HEK293 (cell line): ENCODE results near the gene CLCNKA.

Experiments used
- CTCF ChIA-PET: fragments of 350-600 bp; formaldehyde crosslinking; extraction: SDS; loops from one replicate; lab custom pipeline; 2021; ENCODE audit warnings: antibody characterized with exemption; lab: Yijun Ruan, JAX
- POLR2A ChIA-PET: fragments of 300-600 bp; formaldehyde crosslinking; extraction: SDS; loops from one replicate; lab custom pipeline; 2020; ENCODE audit warnings: antibody characterized with exemption, inconsistent platforms; lab: Yijun Ruan, JAX
- H3K27ac ChIP-seq: fragments of 200-500 bp; sonication (Bioruptor generic); 2 replicates; pipeline ENCODE4 v1.5.1; 2014; ENCODE audit warnings: low read depth, low read length, control low read depth, inconsistent platforms; ENCODE audit errors: extremely low read depth
- H3K36me3 ChIP-seq, 2 experiments: fragments of 200-500 bp in 1 of 2; sonication (Bioruptor generic) in 1 of 2; 1 replicate in 1 of 2; 2 replicates in 1 of 2; pipeline ENCODE4 v1.5.1; 2014 to 2017; ENCODE audit warnings: inconsistent platforms in 2 of 2, low read length in 2 of 2; ENCODE audit not compliant: control insufficient read depth in 2 of 2, insufficient read depth in 1 of 2
- H3K4me1 ChIP-seq: fragments of 200-500 bp; sonication (Bioruptor generic); 2 replicates; pipeline ENCODE4 v1.5.1; 2014; ENCODE audit warnings: mild to moderate bottlenecking, low read length, inconsistent platforms; ENCODE audit not compliant: control insufficient read depth, insufficient read depth
- H3K4me3 ChIP-seq: 2 replicates; pipeline ENCODE4 v1.5.1; 2011; ENCODE audit warnings: low read depth, mild to moderate bottlenecking, control low read depth, low read length, moderate library complexity
- H3K9me3 ChIP-seq: fragments of 200-500 bp; sonication (Bioruptor generic); 2 replicates; pipeline ENCODE4 v1.5.1; 2014; ENCODE audit warnings: low read depth, low read length, inconsistent platforms; ENCODE audit not compliant: control insufficient read depth, insufficient read depth
- GLIS2 ChIP-seq: fragments of 450-650 bp; formaldehyde crosslinking; IDR thresholded peaks from 2 replicates; pipeline ENCODE4 v1.5.1; 2016; ENCODE audit warnings: missing biosample characterization, missing genetic modification characterization
- HOXD13 ChIP-seq: sonication (generic); formaldehyde crosslinking; IDR thresholded peaks from 2 replicates; pipeline ENCODE4 v1.8.0; 2022; ENCODE audit warnings: missing genetic modification reagents, borderline replicate concordance
- MEIS1 ChIP-seq: sonication (generic); formaldehyde crosslinking; IDR thresholded peaks from 2 replicates; pipeline ENCODE4 v1.8.1; 2022; ENCODE audit warnings: missing genetic modification reagents, mild to moderate bottlenecking, borderline replicate concordance
- OVOL3 ChIP-seq: fragments of 450-650 bp; formaldehyde crosslinking; IDR thresholded peaks from 2 replicates; pipeline ENCODE4 v1.5.1; 2016; ENCODE audit warnings: missing biosample characterization, missing genetic modification characterization
- REPIN1 ChIP-seq: fragments of 450-650 bp; formaldehyde crosslinking; IDR thresholded peaks from 2 replicates; pipeline ENCODE4 v1.5.1; 2017; ENCODE audit warnings: missing biosample characterization, missing genetic modification characterization, low read depth
- SP3 ChIP-seq: fragments of 450-650 bp; formaldehyde crosslinking; IDR thresholded peaks from 2 replicates; pipeline ENCODE4 v1.5.1; 2016; ENCODE audit warnings: missing biosample characterization, missing genetic modification characterization
- ZEB2 ChIP-seq: fragments of 450-650 bp; formaldehyde crosslinking; IDR thresholded peaks from 2 replicates; pipeline ENCODE4 v1.5.1; 2016; ENCODE audit warnings: missing biosample characterization, missing genetic modification characterization
- ZFP37 ChIP-seq: fragments of 450-650 bp; formaldehyde crosslinking; IDR thresholded peaks from 2 replicates; pipeline ENCODE4 v1.5.1; 2016; ENCODE audit warnings: missing biosample characterization, missing genetic modification characterization
- ZNF140 ChIP-seq: fragments of 450-650 bp; formaldehyde crosslinking; IDR thresholded peaks from 2 replicates; pipeline ENCODE4 v1.5.1; 2016; ENCODE audit warnings: missing biosample characterization, missing genetic modification characterization
- ZNF155 ChIP-seq: fragments of 450-650 bp; formaldehyde crosslinking; IDR thresholded peaks from 2 replicates; pipeline ENCODE4 v1.5.1; 2016; ENCODE audit warnings: missing biosample characterization, missing genetic modification characterization
- ZNF202 ChIP-seq: fragments of 450-650 bp; formaldehyde crosslinking; IDR thresholded peaks from 2 replicates; pipeline ENCODE4 v1.5.1; 2016; ENCODE audit warnings: missing biosample characterization, missing genetic modification characterization, borderline replicate concordance
- ZNF221 ChIP-seq: fragments of 450-650 bp; formaldehyde crosslinking; IDR thresholded peaks from 2 replicates; pipeline ENCODE4 v1.5.1; 2017; ENCODE audit warnings: missing biosample characterization, missing genetic modification characterization, borderline replicate concordance
- ZNF266 ChIP-seq: fragments of 450-650 bp; formaldehyde crosslinking; IDR thresholded peaks from 2 replicates; pipeline ENCODE4 v1.5.1; 2016; ENCODE audit warnings: missing biosample characterization, missing genetic modification characterization, low read depth
- ZNF37A ChIP-seq: fragments of 450-650 bp; IDR thresholded peaks from 2 replicates; pipeline ENCODE4 v1.5.1; 2018; ENCODE audit warnings: missing biosample characterization, missing genetic modification characterization
- ZNF518A ChIP-seq: fragments of 450-650 bp; formaldehyde crosslinking; conservative IDR thresholded peaks from 2 replicates; pipeline ENCODE4 v1.5.1; 2016; ENCODE audit warnings: low read depth, missing biosample characterization, missing genetic modification characterization
- ZNF530 ChIP-seq: fragments of 450-650 bp; formaldehyde crosslinking; IDR thresholded peaks from 2 replicates; pipeline ENCODE4 v1.5.1; 2016; ENCODE audit warnings: low read depth, missing biosample characterization, missing genetic modification characterization
- ZNF571 ChIP-seq: fragments of 450-650 bp; formaldehyde crosslinking; IDR thresholded peaks from 2 replicates; pipeline ENCODE4 v1.5.0; 2017; ENCODE audit warnings: missing biosample characterization, missing genetic modification characterization
- ZNF585B ChIP-seq: fragments of 450-650 bp; formaldehyde crosslinking; IDR thresholded peaks from 2 replicates; pipeline ENCODE4 v1.5.1; 2016; ENCODE audit warnings: missing biosample characterization, missing genetic modification characterization
- ZNF610 ChIP-seq: fragments of 450-650 bp; formaldehyde crosslinking; IDR thresholded peaks from 2 replicates; pipeline ENCODE4 v1.5.1; 2016; ENCODE audit warnings: missing biosample characterization, missing genetic modification characterization, borderline replicate concordance
- ZSCAN30 ChIP-seq: fragments of 450-650 bp; IDR thresholded peaks from 2 replicates; pipeline ENCODE4 v1.5.1; 2018; ENCODE audit warnings: missing biosample characterization, mild to moderate bottlenecking, missing genetic modification characterization, moderate library complexity
- TF ChIP-seq, protein P1 (sequence below): fragments of 450-650 bp; formaldehyde crosslinking; IDR thresholded peaks from 2 replicates; pipeline ENCODE4 v1.5.1; 2016; ENCODE audit warnings: missing biosample characterization, missing genetic modification characterization
- TF ChIP-seq, protein P2 (sequence below): fragments of 450-650 bp; formaldehyde crosslinking; IDR thresholded peaks from 2 replicates; pipeline ENCODE4 v1.5.1; 2016; ENCODE audit warnings: missing biosample characterization, missing genetic modification characterization

Gene CLCNKA

DNA sequence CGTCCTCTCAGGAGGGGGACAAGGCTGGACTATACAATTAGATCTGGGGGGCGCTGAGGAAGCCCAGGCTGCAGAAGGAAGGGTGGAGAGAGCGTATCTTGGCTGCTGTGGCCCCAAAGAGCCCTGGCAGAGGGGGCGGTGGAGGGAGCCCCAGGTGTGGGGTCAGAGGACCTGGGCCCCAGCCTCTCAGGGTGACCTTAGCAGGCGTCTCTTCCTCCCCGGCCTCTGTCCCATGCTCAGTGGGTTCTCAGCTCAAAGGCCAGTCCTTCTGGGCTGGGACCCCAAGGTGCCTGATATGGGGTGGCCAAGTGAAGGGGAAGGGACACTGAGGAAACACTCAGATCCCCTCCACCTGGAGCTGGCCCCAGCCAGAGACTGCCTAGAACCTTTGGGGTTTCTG, 49.8 kb downstream of the CLCNKA start:
- CTCF ChIA-PET: interaction anchor here (0.5 to 5.3 kb wide), 4 partner anchors 11 to 297 kb away, joined by 3 to 40 read pairs (median 3); no protein-coding TSS in a partner anchor
- no peaks in the 10 kb centered on the region for H3K4me1 ChIP-seq
- no peaks in the 10 kb centered on the region for H3K9me3 ChIP-seq
- no peak overlapping the region for H3K27ac ChIP-seq
- H3K4me3 ChIP-seq: no peak overlapping the region
- no peak for TF ChIP-seq OVOL3 (tag by site-specific recombination)
- TF ChIP-seq ZNF518A (tag by site-specific recombination): no peak
- TF ChIP-seq ZNF585B (tag by site-specific recombination): no peak
- TF ChIP-seq ZNF571 (tag by site-specific recombination): no peak
- no peak for TF ChIP-seq HOXD13 (CRISPR knock-in tag)
- TF ChIP-seq ZNF37A: no peak
- TF ChIP-seq, protein P1, sequence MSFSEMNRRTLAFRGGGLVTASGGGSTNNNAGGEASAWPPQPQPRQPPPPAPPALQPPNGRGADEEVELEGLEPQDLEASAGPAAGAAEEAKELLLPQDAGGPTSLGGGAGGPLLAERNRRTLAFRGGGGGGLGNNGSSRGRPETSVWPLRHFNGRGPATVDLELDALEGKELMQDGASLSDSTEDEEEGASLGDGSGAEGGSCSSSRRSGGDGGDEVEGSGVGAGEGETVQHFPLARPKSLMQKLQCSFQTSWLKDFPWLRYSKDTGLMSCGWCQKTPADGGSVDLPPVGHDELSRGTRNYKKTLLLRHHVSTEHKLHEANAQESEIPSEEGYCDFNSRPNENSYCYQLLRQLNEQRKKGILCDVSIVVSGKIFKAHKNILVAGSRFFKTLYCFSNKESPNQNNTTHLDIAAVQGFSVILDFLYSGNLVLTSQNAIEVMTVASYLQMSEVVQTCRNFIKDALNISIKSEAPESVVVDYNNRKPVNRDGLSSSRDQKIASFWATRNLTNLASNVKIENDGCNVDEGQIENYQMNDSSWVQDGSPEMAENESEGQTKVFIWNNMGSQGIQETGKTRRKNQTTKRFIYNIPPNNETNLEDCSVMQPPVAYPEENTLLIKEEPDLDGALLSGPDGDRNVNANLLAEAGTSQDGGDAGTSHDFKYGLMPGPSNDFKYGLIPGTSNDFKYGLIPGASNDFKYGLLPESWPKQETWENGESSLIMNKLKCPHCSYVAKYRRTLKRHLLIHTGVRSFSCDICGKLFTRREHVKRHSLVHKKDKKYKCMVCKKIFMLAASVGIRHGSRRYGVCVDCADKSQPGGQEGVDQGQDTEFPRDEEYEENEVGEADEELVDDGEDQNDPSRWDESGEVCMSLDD (tag by site-specific recombination): no peak
- no peak for TF ChIP-seq GLIS2 (tag by site-specific recombination)
- no peak for TF ChIP-seq ZEB2 (tag by site-specific recombination)
- TF ChIP-seq ZNF140 (tag by site-specific recombination): no peak
- TF ChIP-seq ZNF202 (tag by site-specific recombination): no peak
- TF ChIP-seq ZNF530 (tag by site-specific recombination): no peak
- H3K36me3 ChIP-seq: no peaks in the 10 kb centered on the region
- POLR2A ChIA-PET: no interaction called here

- Histone ChIP-seq H3K9me3 (no peaks in the 10 kb centered on the region), H3K4me3 (no peak overlapping the region), H3K27ac (no peak overlapping the region), H3K36me3 (no peaks in the 10 kb centered on the region), H3K4me1 (no peaks in the 10 kb centered on the region)
- CTCF ChIA-PET: interaction anchor here (0.5 to 5.3 kb wide), 4 partner anchors 10 to 78 kb away, joined by 3 to 40 read pairs (median 3); no protein-coding TSS in a partner anchor
- POLR2A ChIA-PET: no interaction called here
- TF ChIP-seq ZNF155 (tag by site-specific recombination) (no peak), ZSCAN30 (tag by site-specific recombination) (no peak), ZNF610 (tag by site-specific recombination) (no peak), ZFP37 (tag by site-specific recombination) (no peak), SP3 (tag by site-specific recombination) (no peak), ZNF221 (tag by site-specific recombination) (no peak), MEIS1 (CRISPR knock-in tag) (no peak), ZNF266 (tag by site-specific recombination) (no peak), ZNF518A (tag by site-specific recombination) (no peak), REPIN1 (tag by site-specific recombination) (no peak)
- TF ChIP-seq, protein P2, sequence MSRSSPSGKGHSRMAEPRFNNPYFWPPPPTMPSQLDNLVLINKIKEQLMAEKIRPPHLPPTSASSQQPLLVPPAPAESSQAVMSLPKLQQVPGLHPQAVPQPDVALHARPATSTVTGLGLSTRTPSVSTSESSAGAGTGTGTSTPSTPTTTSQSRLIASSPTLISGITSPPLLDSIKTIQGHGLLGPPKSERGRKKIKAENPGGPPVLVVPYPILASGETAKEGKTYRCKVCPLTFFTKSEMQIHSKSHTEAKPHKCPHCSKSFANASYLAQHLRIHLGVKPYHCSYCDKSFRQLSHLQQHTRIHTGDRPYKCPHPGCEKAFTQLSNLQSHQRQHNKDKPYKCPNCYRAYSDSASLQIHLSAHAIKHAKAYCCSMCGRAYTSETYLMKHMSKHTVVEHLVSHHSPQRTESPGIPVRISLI (tag by site-specific recombination): no peak
These were observed 50.3 kb downstream of the CLCNKA start for GRCh38 chr1:16072095-16072494.
